ENCODE measurements around the gene CACNA1I. TPM values are rescaled to one million over a fixed set of nuclear protein-coding genes. Genes with fewer than 3 reads are reported as not detected.

The CACNA1I gene
- total RNA-seq, 1 experiment from 2014 or later, result 0.90 TPM

GRCh38 chr22:39611360-39611759, 40.8 kb downstream of the CACNA1I start:
- ChIA-PET CTCF (no interaction called here), POLR2A (ENCODE audit: low non-redundant PET) (no interaction called here)
- H3K4me1 ChIP-seq (ENCODE audit: insufficient read depth, low read length, poor library complexity, severe bottlenecking), result peaks cover 7% of the 10 kb centered on the region
- H3K27me3 ChIP-seq (replicated peaks; ENCODE audit: insufficient read depth, low read depth, low read length, poor library complexity), result no peaks in the 10 kb centered on the region
- H3K9me3 ChIP-seq (ENCODE audit: low read depth, low read length, poor library complexity, severe bottlenecking), result no peaks in the 10 kb centered on the region
- TF ChIP-seq, protein P1, sequence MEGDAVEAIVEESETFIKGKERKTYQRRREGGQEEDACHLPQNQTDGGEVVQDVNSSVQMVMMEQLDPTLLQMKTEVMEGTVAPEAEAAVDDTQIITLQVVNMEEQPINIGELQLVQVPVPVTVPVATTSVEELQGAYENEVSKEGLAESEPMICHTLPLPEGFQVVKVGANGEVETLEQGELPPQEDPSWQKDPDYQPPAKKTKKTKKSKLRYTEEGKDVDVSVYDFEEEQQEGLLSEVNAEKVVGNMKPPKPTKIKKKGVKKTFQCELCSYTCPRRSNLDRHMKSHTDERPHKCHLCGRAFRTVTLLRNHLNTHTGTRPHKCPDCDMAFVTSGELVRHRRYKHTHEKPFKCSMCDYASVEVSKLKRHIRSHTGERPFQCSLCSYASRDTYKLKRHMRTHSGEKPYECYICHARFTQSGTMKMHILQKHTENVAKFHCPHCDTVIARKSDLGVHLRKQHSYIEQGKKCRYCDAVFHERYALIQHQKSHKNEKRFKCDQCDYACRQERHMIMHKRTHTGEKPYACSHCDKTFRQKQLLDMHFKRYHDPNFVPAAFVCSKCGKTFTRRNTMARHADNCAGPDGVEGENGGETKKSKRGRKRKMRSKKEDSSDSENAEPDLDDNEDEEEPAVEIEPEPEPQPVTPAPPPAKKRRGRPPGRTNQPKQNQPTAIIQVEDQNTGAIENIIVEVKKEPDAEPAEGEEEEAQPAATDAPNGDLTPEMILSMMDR (conservative IDR thresholded peaks at IDR 0.05; ENCODE audit: low read depth, low read length), result no peak
- no peak for TF ChIP-seq EZH2 (IDR thresholded peaks at IDR 0.05; ENCODE audit: borderline replicate concordance, low read depth, low read length, poor library complexity, severe bottlenecking)
- H3K27ac ChIP-seq (ENCODE audit: low read depth, low read length, poor library complexity, severe bottlenecking), result no peak overlapping the region
- no peak overlapping the region for H3K4me3 ChIP-seq (ENCODE audit: low read depth, low read length, poor library complexity, severe bottlenecking)
- intact Hi-C loops (cut with micrococcal nuclease; ENCODE audit: unreplicated experiment), result no loop called here
- no peak for DNase-seq (ENCODE audit: low spot score)
- BruUV-seq (replicated peaks), result no TSS peak
- no peaks in the 10 kb centered on the region for H3K36me3 ChIP-seq (ENCODE audit: insufficient read depth, low read length, poor library complexity, severe bottlenecking)

DNA sequence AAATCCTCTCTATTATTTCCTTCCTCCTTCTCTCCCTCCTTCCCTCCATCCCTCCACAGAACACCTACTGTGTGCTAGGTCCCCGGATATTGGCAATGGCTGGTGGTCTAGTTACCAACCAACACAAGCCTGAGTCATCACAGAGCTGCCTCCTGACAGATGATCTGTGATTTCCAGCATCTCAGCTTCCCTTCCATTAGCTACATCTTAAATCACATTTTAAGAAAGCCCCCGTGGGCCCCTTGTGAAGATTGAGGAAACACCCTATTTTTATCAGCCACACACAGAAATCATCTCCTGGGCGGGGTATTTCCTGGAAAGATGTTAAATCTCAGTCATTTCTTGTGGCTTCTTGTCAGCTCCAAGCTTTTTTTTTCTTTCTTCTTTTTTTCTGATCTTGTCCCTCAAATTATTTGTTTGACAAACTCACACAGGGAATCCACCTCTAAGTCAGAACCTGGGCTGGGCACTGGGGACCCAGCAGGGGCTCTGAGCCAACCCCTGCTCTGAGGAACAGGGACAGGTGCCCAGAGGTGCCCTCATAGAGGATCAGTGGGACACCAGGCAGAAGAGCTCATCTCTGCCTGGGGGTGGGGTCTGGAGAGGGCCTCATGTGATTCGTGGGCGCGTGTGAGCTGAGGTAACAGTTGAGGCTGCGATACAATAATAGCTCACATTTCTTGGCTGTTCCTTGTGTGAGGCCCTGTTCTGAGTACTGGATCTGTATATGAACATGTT, 42.4 kb downstream of the CACNA1I start:
- TF ChIP-seq, protein P1 (conservative IDR thresholded peaks at IDR 0.05; ENCODE audit: low read depth, low read length), result no peak
- TF ChIP-seq EZH2 (IDR thresholded peaks at IDR 0.05; ENCODE audit: borderline replicate concordance, low read depth, low read length, poor library complexity, severe bottlenecking), result no peak
- no peaks in the 10 kb centered on the region for H3K9me3 ChIP-seq (ENCODE audit: low read depth, low read length, poor library complexity, severe bottlenecking)
- no peaks in the 10 kb centered on the region for H3K36me3 ChIP-seq (ENCODE audit: insufficient read depth, low read length, poor library complexity, severe bottlenecking)
- no peak overlapping the region for H3K4me3 ChIP-seq (ENCODE audit: low read depth, low read length, poor library complexity, severe bottlenecking)
- peaks cover 7% of the 10 kb centered on the region for H3K4me1 ChIP-seq (ENCODE audit: insufficient read depth, low read length, poor library complexity, severe bottlenecking)
- ChIA-PET POLR2A (ENCODE audit: low non-redundant PET) (no interaction called here), CTCF (no interaction called here)
- intact Hi-C loops (cut with micrococcal nuclease; ENCODE audit: unreplicated experiment), result no loop called here
- H3K27ac ChIP-seq (ENCODE audit: low read depth, low read length, poor library complexity, severe bottlenecking), result no peak overlapping the region
- no peaks in the 10 kb centered on the region for H3K27me3 ChIP-seq (replicated peaks; ENCODE audit: insufficient read depth, low read depth, low read length, poor library complexity)
- DNase-seq (ENCODE audit: low spot score), result no peak
- no TSS peak for BruUV-seq (replicated peaks)

GRCh38 chr22:39613549-39613921, 43.0 kb downstream of the CACNA1I start:
- no TSS peak for BruUV-seq (replicated peaks)
- ChIA-PET POLR2A (ENCODE audit: low non-redundant PET) (no interaction called here), CTCF (no interaction called here)
- DNase-seq (ENCODE audit: low spot score), result no peak
- no peak overlapping the region for H3K27ac ChIP-seq (ENCODE audit: low read depth, low read length, poor library complexity, severe bottlenecking)
- no peaks in the 10 kb centered on the region for H3K36me3 ChIP-seq (ENCODE audit: insufficient read depth, low read length, poor library complexity, severe bottlenecking)
- TF ChIP-seq, protein P1 (conservative IDR thresholded peaks at IDR 0.05; ENCODE audit: low read depth, low read length), result no peak
- TF ChIP-seq EZH2 (IDR thresholded peaks at IDR 0.05; ENCODE audit: borderline replicate concordance, low read depth, low read length, poor library complexity, severe bottlenecking), result no peak
- no peaks in the 10 kb centered on the region for H3K27me3 ChIP-seq (replicated peaks; ENCODE audit: insufficient read depth, low read depth, low read length, poor library complexity)
- H3K4me1 ChIP-seq (ENCODE audit: insufficient read depth, low read length, poor library complexity, severe bottlenecking), result peaks cover 7% of the 10 kb centered on the region
- no peaks in the 10 kb centered on the region for H3K9me3 ChIP-seq (ENCODE audit: low read depth, low read length, poor library complexity, severe bottlenecking)
- intact Hi-C loops (cut with micrococcal nuclease; ENCODE audit: unreplicated experiment), result no loop called here
- H3K4me3 ChIP-seq (ENCODE audit: low read depth, low read length, poor library complexity, severe bottlenecking), result no peak overlapping the region
